GM19397 (cell line): Measurements from ENCODE around the gene NR5A2.
"Not testable (repeated sequence)": the region's sequence is repeated elsewhere in the genome, so short reads cannot be mapped to it uniquely, and the experiment has no call there.

ENCODE experiments used
- ATAC-seq: cut with Tn5 transposase; IDR thresholded peaks from one replicate; pipeline ENCODE4 v1.9.1; 2021; ENCODE audit warnings: mild to moderate bottlenecking, moderate library complexity; ENCODE audit not compliant: unreplicated experiment

The NR5A2 gene

DNA sequence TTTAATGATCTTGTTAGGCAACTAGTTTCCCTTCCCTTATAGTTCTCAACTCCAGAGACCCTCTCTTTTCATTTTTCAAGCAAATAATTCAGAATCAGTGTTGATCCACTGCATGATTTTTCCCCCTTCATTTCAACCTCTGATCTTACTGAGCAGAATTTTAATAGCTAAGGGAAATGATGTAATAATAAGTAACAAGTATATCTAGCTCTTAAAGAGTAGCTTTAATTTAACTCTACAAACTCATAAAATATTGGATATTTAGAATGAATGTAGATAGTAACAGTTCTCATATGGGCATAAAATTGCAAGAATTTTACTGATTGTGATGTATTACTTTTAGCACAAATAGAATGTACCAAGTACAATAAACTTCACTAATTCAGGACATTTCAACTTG lies 130.2 kb downstream of the NR5A2 start:
- ATAC-seq, result no peak

GRCh38 chr1:200161801-200162200 lies 134.3 kb downstream of the NR5A2 start:
- no peak for ATAC-seq

GRCh38 chr1:200162258-200162657 lies 134.7 kb downstream of the NR5A2 start:
- ATAC-seq, result no peak

- no peak for ATAC-seq
Observed at GRCh38 chr1:200162877-200163276, 135.4 kb downstream of the NR5A2 start.

- ATAC-seq, result no peak
Observed at GRCh38 chr1:200163911-200164310, 136.4 kb downstream of the NR5A2 start.

GRCh38 chr1:200165493-200166220 lies 138.1 kb downstream of the NR5A2 start:
- ATAC-seq, result no peak

DNA sequence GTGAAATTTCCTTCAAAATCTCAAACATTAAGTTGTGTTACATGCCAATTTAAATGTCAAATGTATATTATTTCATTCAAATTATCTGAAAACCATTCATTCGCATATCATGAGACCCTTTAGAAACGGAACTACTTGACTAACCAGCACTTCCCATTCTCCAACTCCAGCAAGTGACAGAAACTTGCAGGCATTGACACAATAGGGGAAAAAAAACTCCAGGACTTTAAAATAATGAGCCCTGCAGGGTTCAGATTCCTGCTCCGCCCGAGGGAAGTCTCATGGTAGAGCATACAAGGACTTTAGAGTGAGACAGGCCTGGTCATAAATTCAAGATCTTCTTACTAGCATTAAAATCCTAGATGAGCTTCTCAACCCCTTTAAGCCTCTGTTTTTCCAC lies 138.9 kb downstream of the NR5A2 start:
- ATAC-seq, result no peak

DNA sequence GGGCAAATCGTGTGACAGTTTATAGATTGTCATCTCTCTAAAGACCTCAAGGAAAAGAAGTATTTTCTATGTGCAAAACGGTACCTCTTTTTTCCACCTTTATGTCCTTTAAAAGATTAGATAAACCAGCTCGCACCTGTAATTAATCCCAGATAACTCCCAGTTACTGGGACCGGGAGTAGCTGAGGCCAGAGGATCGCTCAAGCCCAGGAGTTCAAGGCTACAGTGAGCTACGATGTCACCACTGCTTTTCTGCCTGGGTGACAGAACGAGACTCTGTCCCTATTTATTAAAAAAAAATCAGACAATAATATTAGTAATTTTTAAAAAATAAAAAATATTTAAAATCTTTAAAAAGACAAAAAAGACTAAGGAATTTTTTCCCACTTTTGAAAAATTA lies 141.4 kb downstream of the NR5A2 start:
- ATAC-seq, result no peak

GRCh38 chr1:200172311-200172710 lies 144.8 kb downstream of the NR5A2 start:
- ATAC-seq, result no peak

- no peak for ATAC-seq
Observed at GRCh38 chr1:200173097-200173618, 145.6 kb downstream of the NR5A2 start.

- no peak for ATAC-seq
Observed at GRCh38 chr1:200174525-200175295, 147.2 kb downstream of the NR5A2 start.

GRCh38 chr1:200176181-200176580 lies 148.7 kb downstream of the NR5A2 start:
- ATAC-seq, result no peak

GRCh38 chr1:200176798-200177197 lies 149.3 kb downstream of the NR5A2 start:
- no peak for ATAC-seq

DNA sequence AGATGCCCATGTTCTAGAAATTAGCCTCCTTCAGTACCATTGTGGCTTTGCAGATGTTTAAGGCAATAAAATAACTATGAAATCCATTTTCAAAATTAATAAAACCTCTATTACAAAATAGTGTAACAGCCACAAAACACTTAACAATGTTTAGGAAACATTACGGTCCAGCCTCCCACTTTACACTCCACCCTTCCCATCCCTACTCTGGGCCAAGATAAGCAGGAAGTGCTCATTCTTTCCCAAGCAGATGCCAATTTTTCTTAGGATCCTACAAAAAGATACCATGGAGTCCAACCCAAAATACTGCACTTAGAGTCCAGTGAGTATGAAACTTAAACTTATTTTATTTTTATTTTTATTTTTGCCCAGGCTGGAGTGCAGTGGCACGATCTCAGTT lies 150.8 kb downstream of the NR5A2 start:
- no peak for ATAC-seq

DNA sequence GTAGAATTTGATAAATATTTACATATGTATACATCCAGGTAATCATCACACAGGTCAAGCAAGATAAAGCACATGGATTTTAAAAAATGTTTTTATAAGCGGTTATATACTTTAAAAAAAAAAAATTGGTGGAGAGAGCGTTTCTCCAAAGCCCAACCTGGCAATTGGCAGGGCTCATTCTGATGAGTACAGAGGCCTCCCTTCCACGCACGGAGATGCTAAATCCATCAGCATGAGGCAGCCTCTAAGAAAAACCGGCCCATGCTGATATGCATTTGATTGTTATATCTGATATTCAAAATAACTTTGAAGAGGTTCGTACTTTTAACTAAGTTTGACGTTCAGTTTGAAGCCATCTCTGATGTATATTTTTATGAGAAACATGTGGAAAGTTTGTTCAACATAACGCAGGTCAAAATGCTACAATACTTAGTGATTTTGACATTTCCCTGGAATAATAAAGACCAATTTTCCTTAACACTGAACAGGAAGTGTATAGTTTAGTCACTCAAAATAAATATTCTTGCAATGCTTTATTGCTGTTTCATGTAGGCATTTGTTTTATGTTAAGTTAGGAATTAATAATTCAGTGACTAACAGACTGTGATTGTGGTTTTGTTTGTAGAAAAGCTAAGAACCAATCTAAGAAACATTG lies 151.7 kb downstream of the NR5A2 start:
- no peak for ATAC-seq

DNA sequence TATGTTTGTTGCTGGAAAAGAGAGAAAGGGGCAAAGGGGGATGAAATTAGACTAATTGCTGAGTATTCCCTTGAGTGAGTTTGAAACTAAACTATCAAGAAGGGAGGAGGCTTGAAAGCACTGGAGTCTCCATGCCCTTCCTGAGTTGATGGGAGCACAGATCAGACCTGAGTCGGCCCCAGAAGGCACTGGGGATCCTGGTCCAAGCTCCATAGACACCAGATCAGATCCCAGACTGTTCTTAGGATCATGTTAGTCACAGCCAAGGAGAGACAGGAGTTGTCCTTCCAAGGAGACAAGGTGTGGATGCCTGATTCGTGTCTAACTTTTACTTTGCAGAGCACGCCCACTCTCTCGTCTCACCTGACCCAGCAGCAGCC lies 152.3 kb downstream of the NR5A2 start:
- ATAC-seq, result no peak

DNA sequence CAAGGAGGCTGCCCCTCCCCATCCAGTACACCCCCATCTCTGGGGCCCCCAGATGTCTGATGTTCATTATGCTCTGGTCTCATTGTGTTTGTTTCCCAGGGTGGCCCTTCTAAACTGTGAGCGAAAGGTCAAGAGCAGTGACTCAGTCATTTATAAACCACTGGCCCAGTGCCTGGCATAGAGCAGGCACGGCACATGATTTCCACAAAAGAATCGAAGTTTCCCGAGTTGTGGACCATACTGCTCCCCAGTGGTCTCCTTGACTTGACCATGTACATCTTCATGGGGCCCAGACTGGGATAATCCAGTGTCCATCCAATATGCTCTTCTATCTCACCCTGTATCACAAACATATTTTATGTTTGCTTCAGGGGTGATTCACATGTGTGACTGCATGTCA lies 153.3 kb downstream of the NR5A2 start:
- no peak for ATAC-seq

GRCh38 chr1:200181861-200182260 lies 154.4 kb downstream of the NR5A2 start:
- no peak for ATAC-seq

DNA sequence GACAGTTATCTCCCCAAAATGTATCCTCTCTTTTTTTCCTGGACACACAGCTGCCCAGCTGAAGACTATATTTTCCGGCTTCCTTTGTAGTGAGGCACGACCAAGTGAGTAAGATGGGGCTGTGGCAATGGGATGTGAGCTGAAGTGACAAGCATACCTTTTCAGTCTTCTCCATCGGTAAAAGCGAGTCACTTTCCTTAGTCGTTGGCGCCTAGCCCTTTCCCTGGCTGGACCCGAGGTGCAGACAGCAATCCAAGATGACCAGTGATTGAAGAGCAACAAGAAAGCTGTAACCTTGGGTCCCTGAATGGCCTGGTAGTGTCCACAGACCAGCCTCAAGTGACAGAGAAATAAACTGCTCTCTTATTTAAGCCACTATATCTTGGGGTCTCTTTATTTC lies 155.2 kb downstream of the NR5A2 start:
- ATAC-seq, result no peak

DNA sequence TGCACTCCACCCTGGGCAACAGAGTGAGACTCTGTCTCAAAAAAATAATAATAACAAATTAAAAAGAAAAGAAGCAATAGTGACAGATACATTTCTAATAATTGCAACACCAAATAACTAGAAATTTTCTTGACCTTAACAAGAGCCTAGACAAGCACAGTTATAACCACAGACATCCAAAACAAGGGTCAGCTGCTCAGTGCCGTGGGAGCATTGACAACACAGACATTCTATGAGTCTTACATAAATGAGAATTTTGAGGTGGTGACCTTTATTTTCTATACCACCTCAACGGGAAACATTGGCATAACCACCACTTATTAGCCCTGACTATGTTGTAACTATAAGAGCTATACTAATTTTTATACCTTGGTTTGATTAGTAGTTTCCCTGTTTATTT lies 156.1 kb downstream of the NR5A2 start:
- ATAC-seq, result no peak

DNA sequence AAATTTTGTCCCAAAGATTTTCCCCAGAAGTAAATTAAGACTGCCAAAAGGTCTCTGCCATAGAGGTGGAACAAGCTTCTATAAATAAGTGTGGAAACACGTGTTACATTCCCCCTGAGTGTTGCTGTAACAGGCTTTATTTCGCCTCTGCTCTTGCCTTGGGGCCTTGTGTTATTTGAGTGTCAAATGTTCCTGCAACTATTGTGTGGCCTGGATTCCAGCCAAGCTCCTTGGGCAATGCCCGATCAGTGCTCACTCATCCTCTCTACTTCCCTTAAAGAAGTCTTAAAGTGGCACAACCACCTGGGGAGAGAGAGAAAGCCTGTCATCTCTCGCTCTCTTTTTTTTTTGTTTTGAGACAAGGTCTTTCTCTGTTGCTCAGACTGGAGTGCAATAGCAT lies 156.7 kb downstream of the NR5A2 start:
- ATAC-seq, result no peak

- not testable (repeated sequence) for ATAC-seq
Observed at GRCh38 chr1:200185191-200185590, 157.7 kb downstream of the NR5A2 start.
